Stimulated activated CD4-positive, alpha-beta T cell treated with anti-CD3 and anti-CD28 coated beads, Interleukin-15, amount 100 ng/mL, for 1 hour (primary cell): ENCODE results near the gene CELF4.

Source experiments
- DNase-seq, 2 donors: peaks; one replicate each; pipeline ENCODE4 v3.0.0-alpha.2; 2020; ENCODE audit warnings: low read depth in 1 of 2, low spot score in 1 of 2

Gene CELF4

DNA sequence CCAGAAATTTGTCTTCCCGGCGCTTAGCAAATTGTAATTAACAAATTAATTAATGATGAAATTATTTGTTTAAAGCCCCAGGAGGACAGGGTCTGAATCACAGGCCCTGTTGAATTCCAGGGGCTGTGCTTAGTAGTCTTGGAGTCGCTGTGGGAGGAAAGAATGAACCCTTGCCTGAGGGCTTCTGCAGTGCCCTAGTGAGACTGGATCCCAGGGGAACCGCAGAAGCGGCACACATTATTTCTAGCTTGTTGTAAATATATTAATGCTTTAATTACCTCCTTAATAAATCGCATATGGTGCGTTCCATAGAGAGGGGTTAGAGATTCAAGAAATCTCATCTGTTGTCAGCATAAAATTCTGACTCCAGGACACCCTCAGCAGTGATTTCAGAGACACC, 235.4 kb downstream of the CELF4 start:
- DNase-seq = no peak

DNA sequence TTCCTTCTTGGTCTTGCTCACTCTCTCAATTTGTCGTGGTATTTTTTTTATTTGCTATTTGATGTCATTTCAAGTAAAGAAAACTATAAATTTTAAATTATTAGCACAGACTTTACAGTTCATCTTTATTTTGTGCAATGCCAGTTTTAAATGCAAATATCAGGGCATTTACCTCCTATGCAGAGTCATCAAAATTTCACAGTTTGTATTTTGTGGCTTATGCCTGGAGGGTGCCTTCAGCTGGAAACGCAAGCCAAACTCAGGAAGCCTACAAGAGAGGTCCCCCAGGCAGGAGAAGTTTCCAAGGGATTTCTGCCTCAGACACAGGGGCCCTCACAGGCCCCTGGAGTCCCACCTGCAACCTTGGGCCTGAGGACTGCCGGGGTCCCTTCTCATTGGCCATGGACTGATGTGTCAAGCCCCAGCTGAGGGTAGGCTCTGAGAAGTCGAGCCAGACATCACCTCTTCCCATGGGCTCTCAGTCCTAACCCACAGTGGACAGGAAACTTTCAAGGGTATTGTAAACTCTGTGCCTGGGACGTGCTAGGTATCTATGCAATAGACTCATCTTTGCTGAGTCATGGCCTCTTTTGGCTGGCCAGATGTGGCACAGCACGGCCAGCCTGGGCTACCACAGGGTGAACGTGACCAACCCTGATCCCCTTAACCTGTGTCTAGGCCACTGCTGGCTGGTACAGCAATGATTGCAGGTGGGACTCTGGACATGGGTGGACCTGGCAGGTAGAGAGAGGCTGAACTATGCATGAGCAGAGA, 236.5 kb downstream of the CELF4 start:
- DNase-seq = no peak

DNA sequence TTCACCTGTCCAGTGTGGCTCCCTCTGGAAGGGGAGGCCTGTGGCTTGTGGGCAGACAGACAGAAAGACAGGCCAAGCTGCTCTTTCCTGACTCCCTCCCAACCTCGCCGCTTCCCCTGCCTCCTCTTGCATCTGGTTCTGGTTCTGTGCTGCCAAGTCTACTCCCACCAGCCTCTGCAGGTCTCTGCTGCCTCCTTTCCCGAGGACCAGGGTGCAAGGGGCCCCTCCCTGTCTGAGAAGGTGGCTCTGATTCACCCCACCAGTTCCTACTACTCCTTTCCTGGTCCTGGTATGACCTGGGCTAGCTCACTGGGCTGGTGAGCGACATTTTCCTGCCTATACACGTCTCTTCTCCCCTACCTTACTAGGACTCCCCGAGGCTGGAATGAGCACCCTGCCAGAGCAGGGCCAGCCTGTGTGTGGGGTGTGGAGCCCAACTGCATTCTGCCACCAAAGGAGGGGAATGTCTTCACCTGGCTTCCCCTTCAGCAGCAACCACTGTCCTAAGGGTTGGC, 238.5 kb downstream of the CELF4 start:
- no peak for DNase-seq

DNA sequence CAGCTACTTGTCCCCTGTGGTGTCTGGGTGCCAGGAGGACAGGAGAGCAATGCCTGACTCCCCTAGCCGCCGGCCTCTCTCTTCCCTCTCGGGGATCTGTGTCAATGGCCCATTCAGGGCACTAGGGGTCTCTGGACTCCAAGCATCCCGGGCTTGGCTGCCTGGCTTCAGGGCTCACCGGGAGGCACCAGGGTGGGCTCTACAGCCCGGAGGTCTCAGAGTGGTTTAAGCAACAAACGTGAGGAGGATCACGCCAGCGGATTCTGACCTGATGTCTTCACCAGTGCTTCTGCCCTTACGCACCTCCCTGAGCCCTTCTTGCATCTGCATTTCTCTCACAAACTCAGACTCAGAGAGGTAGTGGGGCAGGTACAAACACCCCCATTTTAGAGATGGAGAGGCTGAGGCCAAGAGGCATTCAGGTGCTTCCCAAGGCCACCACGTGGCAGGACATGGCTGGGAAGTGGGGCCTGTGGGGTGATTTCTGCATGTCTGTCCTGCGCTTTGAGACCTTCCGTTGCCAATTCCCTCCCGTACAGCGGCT, 243.0 kb downstream of the CELF4 start:
- DNase-seq = no peak

DNA sequence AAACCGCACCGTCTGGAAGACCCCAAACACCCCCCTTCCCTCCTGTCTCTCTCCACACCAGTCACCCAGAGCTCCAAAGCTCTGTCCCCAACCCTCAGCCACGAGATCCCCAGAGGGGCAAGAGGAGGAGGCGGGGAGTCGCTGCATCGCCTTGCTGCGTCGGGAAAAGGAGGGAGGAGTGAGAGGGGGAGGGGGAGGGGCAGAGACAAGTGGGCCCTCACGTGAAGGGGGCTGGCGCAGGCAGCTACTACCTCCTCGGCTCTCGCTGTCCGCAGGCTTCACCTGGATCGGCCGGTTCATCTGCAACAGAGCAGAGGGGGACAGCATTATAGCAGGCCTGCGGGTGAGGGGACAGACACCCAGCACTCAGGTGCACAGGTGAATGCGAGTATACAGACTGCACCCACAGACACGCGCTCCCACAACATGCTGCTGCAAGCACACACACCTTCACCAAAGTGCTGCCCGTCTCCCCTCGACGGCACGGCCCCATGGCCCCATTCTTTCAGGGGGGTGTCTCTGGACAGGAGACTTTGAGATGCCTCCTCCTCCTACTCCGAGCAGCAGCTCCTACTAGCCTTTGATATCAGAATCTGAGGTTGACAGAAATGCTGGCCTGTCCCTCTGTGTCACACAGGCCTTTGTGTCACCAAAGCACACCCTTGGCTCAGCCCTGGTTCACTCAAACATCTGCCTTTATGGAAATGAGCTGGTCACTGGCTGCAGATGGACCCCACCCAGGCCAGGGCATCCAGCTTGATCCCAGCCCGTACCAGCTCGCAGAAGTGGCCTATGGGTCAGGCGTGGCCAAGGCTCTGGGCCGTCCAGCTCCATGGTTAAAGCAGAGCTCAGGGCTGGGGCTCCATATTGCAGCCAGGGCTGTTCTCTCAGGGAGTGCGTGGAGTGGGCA, 243.8 kb downstream of the CELF4 start:
- no peak for DNase-seq

DNA sequence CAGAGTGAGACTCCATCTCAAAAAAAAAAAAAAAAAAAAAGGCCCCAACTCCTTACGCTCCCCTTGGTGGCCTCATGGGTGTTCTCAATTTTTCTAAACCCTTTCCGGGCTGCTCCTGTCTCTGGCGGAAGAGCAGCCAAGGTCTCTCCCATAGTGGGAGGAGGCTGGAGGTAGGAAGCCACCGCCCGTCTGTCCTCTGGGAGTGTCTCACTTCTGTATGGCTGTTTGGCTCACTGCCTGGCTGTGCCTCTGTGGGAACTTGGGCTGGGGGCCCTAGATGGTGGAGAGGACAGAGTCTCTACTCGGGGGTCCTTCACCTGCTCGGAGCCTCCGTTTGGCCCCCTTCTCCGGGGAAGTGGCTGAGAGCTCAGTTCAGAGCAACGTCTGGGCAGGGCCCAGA, 245.3 kb downstream of the CELF4 start:
- DNase-seq = no peak

DNA sequence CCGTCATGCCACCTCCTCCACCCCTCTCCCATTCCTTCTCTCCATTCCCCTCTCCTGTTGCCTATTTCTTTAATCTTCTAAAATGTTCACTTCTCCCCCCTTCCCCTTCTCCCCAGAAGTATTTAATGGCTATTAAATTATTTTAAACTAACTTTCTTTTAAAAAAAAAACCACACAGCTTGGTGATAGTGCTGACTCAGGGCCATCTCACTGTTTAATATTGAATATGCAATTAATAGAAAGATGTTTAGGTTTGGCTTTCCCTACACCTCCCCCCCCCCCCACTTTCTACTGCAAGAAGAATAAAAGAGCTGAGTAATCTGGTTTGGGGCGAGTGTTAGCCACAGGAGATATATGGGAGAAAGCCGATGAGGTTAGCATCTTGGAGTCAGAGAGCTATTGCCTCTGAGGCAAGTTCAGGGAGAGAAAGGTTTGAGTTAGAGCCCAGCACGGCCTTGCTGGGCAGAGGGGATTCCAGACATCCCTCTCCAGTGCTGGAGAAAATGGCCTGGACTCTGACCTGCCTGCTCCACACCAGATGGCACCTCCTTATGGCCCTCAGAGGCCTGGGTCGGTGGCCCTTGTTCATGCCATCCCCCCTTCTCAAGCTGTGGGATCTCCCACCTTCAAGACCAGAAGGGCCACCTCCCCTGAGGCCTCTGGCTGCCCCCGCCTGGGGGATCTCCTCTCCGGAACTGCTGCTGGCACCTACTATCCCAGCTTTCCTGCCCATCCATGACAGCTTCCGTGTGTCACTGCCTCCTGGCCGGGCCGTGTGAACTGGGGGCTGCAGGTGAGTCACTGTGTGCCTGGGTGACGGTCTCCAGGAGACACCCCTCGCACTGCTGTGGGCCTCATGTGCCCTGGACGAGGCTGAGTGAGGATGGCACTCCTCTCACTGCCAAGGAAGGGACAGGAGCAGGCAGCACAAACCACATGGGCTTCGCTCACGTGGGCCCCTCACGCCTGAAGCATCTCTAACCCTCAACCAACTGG, 246.9 kb downstream of the CELF4 start:
- no peak for DNase-seq

GRCh38 chr18:37317486-37317885, 248.1 kb downstream of the CELF4 start:
- no peak for DNase-seq

GRCh38 chr18:37316468-37316867, 249.1 kb downstream of the CELF4 start:
- DNase-seq = no peak

DNA sequence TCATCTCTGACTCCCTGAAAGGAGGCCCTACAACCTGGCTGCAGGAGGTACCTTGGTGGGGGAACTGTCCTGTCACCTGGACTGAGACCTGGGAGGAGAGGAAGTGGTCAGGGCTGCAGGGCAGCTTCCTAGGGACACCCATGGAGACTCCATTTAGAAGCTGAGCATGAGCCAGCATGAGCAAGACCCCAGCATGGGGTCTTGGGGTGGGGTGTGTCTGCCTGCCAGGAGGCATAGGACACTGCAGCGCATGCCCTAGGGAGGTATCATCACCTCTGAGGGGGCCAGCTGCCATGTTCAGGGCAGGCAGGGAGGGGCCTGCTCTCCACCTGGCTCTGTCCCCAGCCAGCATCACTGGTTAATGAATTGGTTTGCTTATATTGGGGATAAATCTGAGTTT, 249.7 kb downstream of the CELF4 start:
- no peak for DNase-seq

DNA sequence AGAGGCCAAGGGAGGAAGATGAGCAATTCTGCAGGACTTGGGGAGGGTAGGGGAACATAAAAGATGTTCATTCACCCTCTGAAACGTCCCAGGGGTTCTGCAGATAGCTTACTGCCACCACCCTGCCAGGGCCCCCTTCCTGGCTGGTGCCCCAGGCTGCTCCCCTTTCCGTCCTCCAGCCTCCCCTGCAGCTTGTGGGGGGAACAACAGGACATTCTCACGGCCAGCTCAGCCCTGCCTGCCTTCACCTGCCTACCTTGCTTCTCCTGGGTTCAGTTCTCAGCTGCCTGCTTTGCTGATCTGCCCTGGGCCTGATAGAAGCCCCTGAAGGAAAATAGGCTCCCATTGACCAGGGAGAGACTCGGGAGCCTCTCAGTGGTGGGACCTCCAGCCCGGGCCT, 251.1 kb downstream of the CELF4 start:
- no peak for DNase-seq

DNA sequence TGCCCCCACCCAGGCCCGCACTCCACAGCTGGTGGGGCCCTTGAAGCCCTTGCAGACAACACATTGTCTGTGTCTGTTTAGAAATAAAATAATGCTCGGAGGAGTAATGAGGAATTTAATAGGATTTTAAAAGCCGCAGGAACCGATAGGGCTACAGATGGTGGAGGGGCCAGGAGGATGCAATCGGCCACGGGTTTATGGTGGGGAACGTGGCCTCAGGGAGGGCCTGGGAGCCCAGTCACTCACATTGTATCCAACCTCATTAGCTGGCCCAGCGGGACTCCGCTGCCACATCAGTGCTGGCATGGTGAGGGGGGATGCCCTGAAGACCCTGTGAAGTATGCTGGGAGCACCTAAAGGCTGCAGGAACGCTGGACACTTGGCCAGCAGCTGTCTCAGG, 252.0 kb downstream of the CELF4 start:
- DNase-seq = no peak

DNA sequence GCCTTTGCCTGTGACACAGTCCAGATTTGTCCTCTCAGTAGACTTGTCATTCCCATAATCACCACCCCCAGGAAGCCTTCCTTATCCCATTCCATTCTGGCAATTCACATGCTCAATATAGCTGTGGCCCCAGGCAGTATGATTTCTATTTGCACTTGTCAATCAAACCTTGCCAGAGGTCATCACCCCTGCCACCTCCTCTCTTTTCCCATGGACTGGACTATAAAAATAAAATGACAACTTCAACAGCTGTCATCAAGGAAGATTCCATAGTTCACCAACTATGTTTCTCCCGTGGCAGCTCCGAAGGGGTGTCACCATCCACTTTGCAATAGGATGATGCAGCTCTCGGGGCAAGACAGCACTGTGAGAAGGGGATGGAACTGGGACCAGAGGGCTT, 255.7 kb downstream of the CELF4 start:
- no peak for DNase-seq

DNA sequence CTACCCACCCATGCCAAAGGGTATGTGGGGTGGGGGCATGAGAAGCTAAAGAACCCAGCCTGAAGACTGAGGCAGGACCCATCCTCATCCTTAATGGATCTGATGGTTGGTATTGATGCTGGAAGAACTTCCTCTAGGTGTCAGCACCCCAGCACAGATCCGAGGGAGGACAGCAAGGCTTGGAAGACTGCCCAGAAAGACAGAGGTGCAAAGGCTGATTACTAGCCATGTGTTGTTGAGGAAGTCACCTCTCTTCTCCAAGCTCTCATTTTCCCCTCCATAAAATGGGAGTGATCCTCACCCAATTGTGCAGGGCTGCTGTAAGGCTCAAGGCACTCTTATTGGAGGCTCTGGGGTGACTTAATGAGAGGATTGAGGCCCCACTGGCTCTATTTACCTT, 256.5 kb downstream of the CELF4 start:
- no peak for DNase-seq

DNA sequence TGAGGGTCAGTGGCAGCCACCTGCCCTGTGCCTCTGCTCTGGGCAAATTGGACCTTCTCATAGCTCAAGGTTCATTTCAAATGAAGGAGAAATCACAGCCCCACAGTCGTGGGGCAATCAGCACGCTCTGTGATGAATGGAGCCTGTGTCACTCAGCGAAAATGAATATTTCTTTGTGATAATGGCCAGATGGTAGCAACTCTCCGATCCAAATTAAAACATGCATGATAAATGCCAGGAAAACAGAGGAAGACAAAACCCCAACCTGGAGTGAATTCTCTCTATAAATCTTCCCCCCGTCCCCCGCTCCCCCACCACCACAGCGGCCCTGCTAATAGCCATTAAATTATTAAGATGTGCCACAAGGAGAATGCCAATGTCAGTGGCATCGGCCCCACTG, 258.4 kb downstream of the CELF4 start:
- DNase-seq = no peak

GRCh38 chr18:37306432-37306831, 259.2 kb downstream of the CELF4 start:
- no peak for DNase-seq

DNA sequence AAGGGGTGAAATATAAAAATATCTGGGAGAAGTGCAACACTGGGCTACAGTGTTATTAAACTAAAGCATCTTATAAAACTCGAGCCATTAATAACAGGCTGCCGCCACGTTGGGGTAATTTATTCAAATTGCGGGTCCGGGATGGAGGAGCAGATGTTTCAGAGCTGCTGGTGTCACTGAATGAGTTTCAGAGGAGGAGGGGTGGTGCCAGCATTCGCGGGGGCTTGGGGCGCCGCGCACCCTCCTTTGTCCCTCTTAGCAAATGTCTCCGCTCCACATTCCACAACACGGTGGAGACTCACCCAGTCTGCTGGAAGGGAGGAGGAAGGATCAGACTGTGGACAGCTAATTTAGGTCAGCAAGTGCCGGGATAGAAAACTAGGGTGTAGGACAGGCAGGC, 260.5 kb downstream of the CELF4 start:
- DNase-seq = no peak

DNA sequence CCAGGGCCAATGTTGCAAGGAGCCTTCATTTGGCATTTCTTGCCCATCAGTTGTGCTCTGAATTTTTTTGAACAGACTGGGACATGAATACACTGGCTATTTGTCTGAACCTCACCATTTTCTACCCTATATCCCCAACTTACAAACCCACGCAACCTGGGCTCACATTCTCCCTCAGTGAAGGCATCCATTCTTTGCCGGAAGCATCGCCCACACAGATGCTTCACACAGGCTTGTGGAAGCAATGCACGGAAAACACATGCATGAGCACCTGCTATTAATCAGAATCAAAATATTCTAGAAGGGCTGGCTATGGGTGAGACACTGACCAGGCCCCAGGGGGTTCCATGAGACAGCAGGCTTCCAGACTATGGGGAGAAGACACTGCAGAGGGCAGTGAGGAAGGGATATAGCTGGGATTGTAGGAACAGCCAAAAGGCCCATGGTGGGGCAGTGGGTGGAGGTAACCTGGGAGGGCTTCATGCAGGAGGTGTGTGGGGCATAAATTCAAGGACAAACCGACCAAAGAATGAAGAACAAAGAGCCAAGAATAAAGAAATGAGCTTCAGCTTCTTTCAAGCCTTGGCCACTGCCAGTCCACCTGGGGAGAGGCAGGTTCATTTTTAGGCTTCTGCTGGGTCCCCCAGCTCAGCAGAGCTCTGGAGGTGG, 261.5 kb downstream of the CELF4 start:
- DNase-seq = no peak

DNA sequence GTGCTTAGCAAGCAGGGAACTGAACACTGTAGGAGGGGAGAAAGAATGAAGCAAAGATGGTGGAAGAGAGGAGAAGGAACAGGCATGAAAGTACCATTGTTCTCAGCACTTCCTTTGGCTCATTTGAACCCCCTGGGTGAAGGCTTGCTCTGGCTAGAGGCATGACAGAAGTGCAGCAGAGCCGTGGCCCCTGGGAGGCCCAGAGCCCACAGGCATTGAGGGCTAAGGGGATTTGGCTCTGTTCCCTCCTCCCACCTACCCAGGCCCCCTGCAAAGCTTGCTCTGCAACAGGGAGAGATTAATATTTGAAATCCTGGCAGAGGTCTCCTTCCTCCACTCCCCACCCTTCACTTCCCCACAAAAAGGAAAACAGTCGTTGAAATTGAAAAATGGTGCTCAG, 262.6 kb downstream of the CELF4 start:
- no peak for DNase-seq

DNA sequence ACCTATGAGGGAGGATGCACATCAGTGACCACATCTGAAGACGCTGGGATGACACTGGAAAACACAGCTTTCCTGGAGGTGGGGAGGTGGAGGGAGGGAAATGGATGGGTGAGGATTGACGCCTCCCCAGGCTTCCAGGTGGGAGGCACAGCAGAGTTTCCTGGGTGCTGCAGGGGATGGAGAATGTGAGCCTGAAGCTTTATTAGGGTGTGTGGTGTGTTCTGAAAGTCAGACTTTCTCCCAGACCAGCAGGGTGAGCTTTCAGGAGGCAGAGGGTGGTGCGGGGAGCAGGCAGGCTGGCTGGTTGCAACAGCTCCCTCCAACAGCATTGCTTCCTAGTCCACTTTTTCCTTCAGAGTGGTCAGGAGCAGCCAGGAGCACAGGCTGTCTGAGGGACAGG, 263.1 kb downstream of the CELF4 start:
- DNase-seq = no peak
